A549 (cell line): Measurements from ENCODE around the gene IL1A.

Experiments
- CHD2 ChIP-seq: fragments of 150-350 bp; IDR thresholded peaks from 2 replicates; pipeline ENCODE4 v1.6.1; 2014; ENCODE audit warnings: low read length; ENCODE audit not compliant: partially characterized antibody
- CHD4 ChIP-seq: fragments of 200-600 bp; sonication (generic); IDR thresholded peaks from 2 replicates; pipeline ENCODE4 v1.6.1; 2016; ENCODE audit warnings: antibody characterized with exemption, mild to moderate bottlenecking, borderline replicate concordance
- EP300 ChIP-seq, 2 experiments: fragments of >200 bp; sonication (Bioruptor Twin); formaldehyde crosslinking; IDR thresholded peaks; 2 replicates in 1 of 2; 3 replicates in 1 of 2; pipeline ENCODE4 v1.6.1; 2016 to 2017
- FOXS1 ChIP-seq: fragments of 250-450 bp; sonication (Bioruptor Pico); IDR thresholded peaks from 2 replicates; pipeline ENCODE4 v1.5.0; 2020; ENCODE audit warnings: mild to moderate bottlenecking, moderate library complexity
- JUN ChIP-seq, 2 experiments: fragments of >200 bp; sonication (Bioruptor Twin); formaldehyde crosslinking; IDR thresholded peaks; 2 replicates in 1 of 2; 3 replicates in 1 of 2; pipeline ENCODE4 v1.6.1; 2016 to 2017
- MYC ChIP-seq: IDR thresholded peaks from 2 replicates; pipeline ENCODE4 v1.6.1; 2012; ENCODE audit warnings: mild to moderate bottlenecking, inconsistent platforms, low read length, improper control_type of control experiment, borderline replicate concordance
- PHF8 ChIP-seq: fragments of 200-600 bp; sonication (generic); IDR thresholded peaks from 2 replicates; pipeline ENCODE4 v1.6.1; 2016; ENCODE audit warnings: low read depth, mild to moderate bottlenecking, antibody characterized with exemption, moderate library complexity, borderline replicate concordance
- POLR2A ChIP-seq: IDR thresholded peaks from 2 replicates; pipeline ENCODE4 v1.6.1; 2012; ENCODE audit warnings: mild to moderate bottlenecking, low read length
- SMC3 ChIP-seq: fragments of >200 bp; sonication (Bioruptor Twin); formaldehyde crosslinking; IDR thresholded peaks from 3 replicates; pipeline ENCODE4 v1.6.1; 2018; ENCODE audit warnings: inconsistent platforms
- TP53 ChIP-seq: fragments of 250-450 bp; sonication (Bioruptor Pico); IDR thresholded peaks from 2 replicates; pipeline ENCODE4 v1.5.0; 2021; ENCODE audit warnings: mild to moderate bottlenecking, moderate library complexity
- TF ChIP-seq, protein P1 (sequence below): IDR thresholded peaks from 2 replicates; pipeline ENCODE4 v1.6.1; 2012
- TF ChIP-seq, protein P2 (sequence below): fragments of 450-650 bp; IDR thresholded peaks from 2 replicates; pipeline ENCODE4 v1.6.1; 2014; ENCODE audit warnings: antibody characterized with exemption
- TF ChIP-seq, protein P3 (sequence below): IDR thresholded peaks from 2 replicates; pipeline ENCODE4 v1.6.1; 2012
- TF ChIP-seq, protein P4 (sequence below): fragments of >200 bp; sonication (Bioruptor Twin); formaldehyde crosslinking; IDR thresholded peaks from 3 replicates; pipeline ENCODE4 v1.5.1; 2016

DNA sequence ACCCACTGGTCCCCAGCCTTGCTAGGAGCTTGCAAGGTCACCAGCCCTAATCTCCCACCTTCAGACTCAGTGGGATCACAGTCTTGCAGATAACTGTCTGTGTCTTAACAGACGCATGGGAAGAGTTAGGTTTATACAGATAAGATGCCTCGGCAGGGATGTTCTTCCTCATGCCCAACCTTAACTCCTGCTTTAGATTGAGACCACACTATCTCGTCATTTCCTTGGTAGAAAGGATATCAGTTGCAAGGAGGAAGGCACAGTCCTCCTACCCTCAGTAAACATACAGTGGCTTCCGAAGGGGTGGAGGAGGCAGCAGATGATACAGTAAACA lies 56.3 kb downstream of the IL1A start:
- TF ChIP-seq, protein P1, sequence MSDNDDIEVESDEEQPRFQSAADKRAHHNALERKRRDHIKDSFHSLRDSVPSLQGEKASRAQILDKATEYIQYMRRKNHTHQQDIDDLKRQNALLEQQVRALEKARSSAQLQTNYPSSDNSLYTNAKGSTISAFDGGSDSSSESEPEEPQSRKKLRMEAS, result no peak
- TF ChIP-seq POLR2A, result no peak
- TF ChIP-seq, protein P2, sequence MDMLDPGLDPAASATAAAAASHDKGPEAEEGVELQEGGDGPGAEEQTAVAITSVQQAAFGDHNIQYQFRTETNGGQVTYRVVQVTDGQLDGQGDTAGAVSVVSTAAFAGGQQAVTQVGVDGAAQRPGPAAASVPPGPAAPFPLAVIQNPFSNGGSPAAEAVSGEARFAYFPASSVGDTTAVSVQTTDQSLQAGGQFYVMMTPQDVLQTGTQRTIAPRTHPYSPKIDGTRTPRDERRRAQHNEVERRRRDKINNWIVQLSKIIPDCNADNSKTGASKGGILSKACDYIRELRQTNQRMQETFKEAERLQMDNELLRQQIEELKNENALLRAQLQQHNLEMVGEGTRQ, result no peak
- no peak for TF ChIP-seq EP300 (IDR thresholded peaks at IDR 0.05)
- no peak for TF ChIP-seq MYC
- no peak for TF ChIP-seq CHD2
- TF ChIP-seq JUN (IDR thresholded peaks at IDR 0.05), result no peak
- TF ChIP-seq, protein P3, sequence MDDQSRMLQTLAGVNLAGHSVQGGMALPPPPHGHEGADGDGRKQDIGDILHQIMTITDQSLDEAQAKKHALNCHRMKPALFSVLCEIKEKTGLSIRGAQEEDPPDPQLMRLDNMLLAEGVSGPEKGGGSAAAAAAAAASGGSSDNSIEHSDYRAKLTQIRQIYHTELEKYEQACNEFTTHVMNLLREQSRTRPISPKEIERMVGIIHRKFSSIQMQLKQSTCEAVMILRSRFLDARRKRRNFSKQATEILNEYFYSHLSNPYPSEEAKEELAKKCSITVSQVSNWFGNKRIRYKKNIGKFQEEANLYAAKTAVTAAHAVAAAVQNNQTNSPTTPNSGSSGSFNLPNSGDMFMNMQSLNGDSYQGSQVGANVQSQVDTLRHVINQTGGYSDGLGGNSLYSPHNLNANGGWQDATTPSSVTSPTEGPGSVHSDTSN, result no peak
- no peak for TF ChIP-seq FOXS1 (CRISPR knock-in tag)
- no peak for TF ChIP-seq SMC3
- no peak for TF ChIP-seq TP53 (CRISPR knock-in tag)
- TF ChIP-seq, protein P4, sequence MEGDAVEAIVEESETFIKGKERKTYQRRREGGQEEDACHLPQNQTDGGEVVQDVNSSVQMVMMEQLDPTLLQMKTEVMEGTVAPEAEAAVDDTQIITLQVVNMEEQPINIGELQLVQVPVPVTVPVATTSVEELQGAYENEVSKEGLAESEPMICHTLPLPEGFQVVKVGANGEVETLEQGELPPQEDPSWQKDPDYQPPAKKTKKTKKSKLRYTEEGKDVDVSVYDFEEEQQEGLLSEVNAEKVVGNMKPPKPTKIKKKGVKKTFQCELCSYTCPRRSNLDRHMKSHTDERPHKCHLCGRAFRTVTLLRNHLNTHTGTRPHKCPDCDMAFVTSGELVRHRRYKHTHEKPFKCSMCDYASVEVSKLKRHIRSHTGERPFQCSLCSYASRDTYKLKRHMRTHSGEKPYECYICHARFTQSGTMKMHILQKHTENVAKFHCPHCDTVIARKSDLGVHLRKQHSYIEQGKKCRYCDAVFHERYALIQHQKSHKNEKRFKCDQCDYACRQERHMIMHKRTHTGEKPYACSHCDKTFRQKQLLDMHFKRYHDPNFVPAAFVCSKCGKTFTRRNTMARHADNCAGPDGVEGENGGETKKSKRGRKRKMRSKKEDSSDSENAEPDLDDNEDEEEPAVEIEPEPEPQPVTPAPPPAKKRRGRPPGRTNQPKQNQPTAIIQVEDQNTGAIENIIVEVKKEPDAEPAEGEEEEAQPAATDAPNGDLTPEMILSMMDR, result no peak
- TF ChIP-seq PHF8, result no peak
- TF ChIP-seq CHD4, result no peak
